C4-2B (cell line): ENCODE measurements around the gene INO80E.

Experiments
- H3K27ac ChIP-seq: fragments of 450-650 bp; 2 replicates; pipeline ENCODE4 v1.5.1; 2017
- CTCF ChIP-seq: fragments of 450-650 bp; conservative IDR thresholded peaks from 2 replicates; pipeline ENCODE4 v1.5.1; 2017; ENCODE audit warnings: mild to moderate bottlenecking
- ZFX ChIP-seq: fragments of 450-650 bp; IDR thresholded peaks from 2 replicates; pipeline ENCODE4 v1.6.1; 2017

INO80E gene

GRCh38 chr16:29961127-29961478, 34.9 kb upstream of the INO80E start:
- peak overlapping the region; percentile 75 for H3K27ac ChIP-seq
- TF ChIP-seq ZFX, result no peak
- no peak for TF ChIP-seq CTCF

- H3K27ac ChIP-seq, result peak within 1 kb of the TSS; percentile 75
- TF ChIP-seq CTCF, result no peak; the same call in 1 of the 2 replicates
- TF ChIP-seq ZFX, result no peak
These were observed 34.3 kb upstream of the INO80E start, which contains the start of gene TMEM219 for GRCh38 chr16:29961479-29962343. TSS of gene TMEM219 (plus strand) at chr16:29962079. CDS start at chr16:29963144, 1,065 bp downstream.

- H3K27ac ChIP-seq, result peak overlapping the region; percentile 75
- TF ChIP-seq ZFX (no peak), CTCF (no peak)
These were observed 33.6 kb upstream of the INO80E start for GRCh38 chr16:29962344-29962994.

GRCh38 chr16:29963021-29963743, 32.9 kb upstream of the INO80E start:
- TF ChIP-seq CTCF (no peak), ZFX (no peak)
- H3K27ac ChIP-seq, result peak overlapping the region; percentile 75

GRCh38 chr16:29968205-29968604, 27.8 kb upstream of the INO80E start:
- H3K27ac ChIP-seq, result no peak overlapping the region
- no peak for TF ChIP-seq CTCF
- no peak for TF ChIP-seq ZFX

GRCh38 chr16:29971304-29971703, 24.7 kb upstream of the INO80E start:
- TF ChIP-seq ZFX, result no peak
- no peak for TF ChIP-seq CTCF
- H3K27ac ChIP-seq, result no peak overlapping the region
